Nephron progenitor cell (in vitro differentiated cells): ENCODE data around the gene TIMM44.

Experiments
- DNase-seq: peaks from one replicate; pipeline ENCODE4 v3.0.0; 2021
- H3K27ac Mint-ChIP-seq: 2 replicates; pipeline ENCODE4 v1.8.0; 2021; ENCODE audit warnings: mild to moderate bottlenecking, moderate library complexity, mixed read lengths
- H3K27me3 Mint-ChIP-seq: 2 replicates; pipeline ENCODE4 v1.8.0; 2021; ENCODE audit warnings: mild to moderate bottlenecking, low read depth, mixed read lengths; ENCODE audit not compliant: poor library complexity
- H3K36me3 Mint-ChIP-seq: 2 replicates; pipeline ENCODE4 v1.8.0; 2021; ENCODE audit warnings: low read depth, mixed read lengths
- H3K4me1 Mint-ChIP-seq: 2 replicates; pipeline ENCODE4 v1.8.0; 2021; ENCODE audit warnings: mixed read lengths
- H3K4me3 Mint-ChIP-seq: 2 replicates; pipeline ENCODE4 v1.8.0; 2021; ENCODE audit warnings: mild to moderate bottlenecking, moderate library complexity, mixed read lengths
- H3K9me3 Mint-ChIP-seq: 2 replicates; pipeline ENCODE4 v1.8.0; 2021; ENCODE audit warnings: mild to moderate bottlenecking, moderate library complexity, mixed read lengths
- CTCF ChIP-seq: fragments of 200-600 bp; sonication (generic); IDR thresholded peaks from 2 replicates; pipeline ENCODE4 v1.5.0; 2021; ENCODE audit warnings: antibody characterized with exemption

The TIMM44 gene

GRCh38 chr19:7933828-7934725 is 9.4 kb downstream of the TIMM44 start:
- TF ChIP-seq CTCF: no peak
- H3K27ac Mint-ChIP-seq: no peak overlapping the region
- no peaks in the 10 kb centered on the region for H3K27me3 Mint-ChIP-seq
- H3K4me3 Mint-ChIP-seq: no peak overlapping the region
- H3K9me3 Mint-ChIP-seq: no peaks in the 10 kb centered on the region
- H3K4me1 Mint-ChIP-seq: peaks cover 4% of the 10 kb centered on the region
- no peak for DNase-seq
- peaks cover 20% of the 10 kb centered on the region for H3K36me3 Mint-ChIP-seq

- peaks cover 11% of the 10 kb centered on the region for H3K4me1 Mint-ChIP-seq
- H3K27ac Mint-ChIP-seq: no peak overlapping the region
- no peaks in the 10 kb centered on the region for H3K27me3 Mint-ChIP-seq
- H3K36me3 Mint-ChIP-seq: peaks cover 15% of the 10 kb centered on the region
- H3K9me3 Mint-ChIP-seq: no peaks in the 10 kb centered on the region
- no peak overlapping the region for H3K4me3 Mint-ChIP-seq
- DNase-seq: no peak
- TF ChIP-seq CTCF: peak; percentile 34
Measured at GRCh38 chr19:7933411-7933810, 10.1 kb downstream of the TIMM44 start.

GRCh38 chr19:7932930-7933300 is 10.6 kb downstream of the TIMM44 start:
- Mint-ChIP-seq H3K36me3 (peaks cover 13% of the 10 kb centered on the region), H3K27me3 (no peaks in the 10 kb centered on the region), H3K4me1 (peaks cover 14% of the 10 kb centered on the region), H3K27ac (no peak overlapping the region), H3K9me3 (no peaks in the 10 kb centered on the region), H3K4me3 (no peak overlapping the region)
- DNase-seq: no peak
- TF ChIP-seq CTCF: no peak

- Mint-ChIP-seq H3K4me3 (no peak overlapping the region), H3K4me1 (peaks cover 14% of the 10 kb centered on the region), H3K27ac (no peak overlapping the region), H3K36me3 (peaks cover 10% of the 10 kb centered on the region), H3K27me3 (no peaks in the 10 kb centered on the region), H3K9me3 (no peaks in the 10 kb centered on the region)
- no peak for DNase-seq
- TF ChIP-seq CTCF: no peak
Measured at GRCh38 chr19:7932276-7932929, 11.1 kb downstream of the TIMM44 start.

GRCh38 chr19:7931221-7932061 is 12.0 kb downstream of the TIMM44 start:
- no peaks in the 10 kb centered on the region for H3K9me3 Mint-ChIP-seq
- H3K36me3 Mint-ChIP-seq: peaks cover 9% of the 10 kb centered on the region
- H3K27ac Mint-ChIP-seq: no peak overlapping the region
- peaks cover 18% of the 10 kb centered on the region for H3K4me1 Mint-ChIP-seq
- no peaks in the 10 kb centered on the region for H3K27me3 Mint-ChIP-seq
- DNase-seq: no peak
- TF ChIP-seq CTCF: no peak
- H3K4me3 Mint-ChIP-seq: no peak overlapping the region
